CD4-positive, alpha-beta T cell treated with Interleukin-17A for 1 hour (primary cell): ENCODE data around the gene N4BP2.
A peak's percentile ranks its signal among the peaks of the same experiment; 100 is the strongest.

Experiments used
- DNase-seq: peaks from one replicate; pipeline ENCODE4 v3.0.0-alpha.2; 2020

The N4BP2 gene

GRCh38 chr4:40164459-40164858, 107.8 kb downstream of the N4BP2 start:
- no peak for DNase-seq

GRCh38 chr4:40165916-40166315, 109.3 kb downstream of the N4BP2 start:
- no peak for DNase-seq

- DNase-seq, result no peak
Measured at GRCh38 chr4:40168070-40168469, 111.4 kb downstream of the N4BP2 start.

- no peak for DNase-seq
Measured at GRCh38 chr4:40170588-40170987, 113.9 kb downstream of the N4BP2 start.

- no peak for DNase-seq
Measured at GRCh38 chr4:40173470-40173875, 116.8 kb downstream of the N4BP2 start.

GRCh38 chr4:40176602-40177001, 120.0 kb downstream of the N4BP2 start:
- no peak for DNase-seq

GRCh38 chr4:40177591-40177990, 120.9 kb downstream of the N4BP2 start:
- no peak for DNase-seq

- DNase-seq, result no peak
Measured at GRCh38 chr4:40178672-40179071, 122.0 kb downstream of the N4BP2 start.

- no peak for DNase-seq
Measured at GRCh38 chr4:40179360-40179759, 122.7 kb downstream of the N4BP2 start.

GRCh38 chr4:40180356-40180755, 123.7 kb downstream of the N4BP2 start:
- DNase-seq, result no peak

GRCh38 chr4:40182001-40182400, 125.4 kb downstream of the N4BP2 start:
- no peak for DNase-seq

- DNase-seq, result no peak
Measured at GRCh38 chr4:40182954-40183353, 126.3 kb downstream of the N4BP2 start.

GRCh38 chr4:40183615-40184411, 127.2 kb downstream of the N4BP2 start:
- no peak for DNase-seq

- no peak for DNase-seq
Measured at GRCh38 chr4:40185830-40186664, 129.4 kb downstream of the N4BP2 start.

GRCh38 chr4:40186665-40187014, 130.0 kb downstream of the N4BP2 start:
- DNase-seq, result no peak

GRCh38 chr4:40187386-40187906, 130.8 kb downstream of the N4BP2 start:
- DNase-seq, result no peak

- DNase-seq, result no peak
Measured at GRCh38 chr4:40190019-40190418, 133.4 kb downstream of the N4BP2 start.

GRCh38 chr4:40190465-40190864, 133.8 kb downstream of the N4BP2 start:
- no peak for DNase-seq

- peak; percentile 30 for DNase-seq
Measured at GRCh38 chr4:40190880-40191815, 134.5 kb downstream of the N4BP2 start.

GRCh38 chr4:40192114-40193015, 135.7 kb downstream of the N4BP2 start:
- DNase-seq, result no peak

GRCh38 chr4:40193016-40193571, 136.4 kb downstream of the N4BP2 start:
- DNase-seq, result peak; percentile 64
